Skeletal muscle cell (primary cell): ENCODE data around the gene RBM6.

Experiments
- DNase-seq: peaks from one replicate; pipeline ENCODE4 v3.0.0-alpha.2; 2010; ENCODE audit warnings: low read depth
- H3K4me3 ChIP-seq: 2 replicates; pipeline ENCODE4 v1.5.1; 2011; ENCODE audit warnings: low read depth, mild to moderate bottlenecking, control low read depth, low read length, moderate library complexity

RBM6 gene

GRCh38 chr3:50122661-50123391 lies 182.9 kb downstream of the RBM6 start:
- no peak overlapping the region for H3K4me3 ChIP-seq
- no peak for DNase-seq

GRCh38 chr3:50123394-50124051 lies 183.6 kb downstream of the RBM6 start:
- no peak overlapping the region for H3K4me3 ChIP-seq
- no peak for DNase-seq

DNA sequence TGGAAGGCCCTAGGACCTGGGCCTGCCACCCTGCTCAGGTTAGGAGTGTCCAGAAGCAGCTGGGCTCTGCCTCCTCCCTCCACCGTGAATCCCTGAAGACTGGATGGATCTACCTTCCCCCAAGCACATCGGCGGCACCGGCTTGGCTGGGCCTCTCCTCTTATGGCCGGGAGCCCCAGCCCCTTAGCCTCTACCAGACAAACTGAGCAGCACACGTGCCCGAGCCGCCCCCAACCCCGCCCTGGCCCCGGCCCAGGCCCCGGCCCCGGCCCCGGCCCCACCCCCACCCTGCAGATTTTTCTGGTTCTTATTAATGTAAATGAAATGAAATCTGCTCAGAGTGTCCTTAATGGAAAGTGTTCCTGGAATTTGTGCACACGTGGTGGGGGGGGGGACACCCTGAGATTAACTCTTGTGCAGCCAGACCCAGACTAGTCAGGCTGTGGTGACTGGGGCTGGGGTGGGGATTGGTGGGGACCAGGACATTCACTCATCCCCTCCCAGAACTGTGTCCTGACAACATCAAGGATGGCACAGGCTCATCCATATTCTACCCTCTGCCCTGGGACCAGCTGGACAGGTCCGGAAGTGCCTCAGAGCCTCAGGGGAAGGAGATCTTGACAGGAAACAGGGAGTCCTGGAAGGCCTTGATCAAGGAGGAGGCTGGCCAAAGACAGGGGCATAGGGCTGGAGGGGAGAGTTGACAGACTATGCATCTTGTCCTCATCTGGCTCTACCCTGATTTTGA lies 184.3 kb downstream of the RBM6 start:
- DNase-seq = no peak
- no peak overlapping the region for H3K4me3 ChIP-seq

DNA sequence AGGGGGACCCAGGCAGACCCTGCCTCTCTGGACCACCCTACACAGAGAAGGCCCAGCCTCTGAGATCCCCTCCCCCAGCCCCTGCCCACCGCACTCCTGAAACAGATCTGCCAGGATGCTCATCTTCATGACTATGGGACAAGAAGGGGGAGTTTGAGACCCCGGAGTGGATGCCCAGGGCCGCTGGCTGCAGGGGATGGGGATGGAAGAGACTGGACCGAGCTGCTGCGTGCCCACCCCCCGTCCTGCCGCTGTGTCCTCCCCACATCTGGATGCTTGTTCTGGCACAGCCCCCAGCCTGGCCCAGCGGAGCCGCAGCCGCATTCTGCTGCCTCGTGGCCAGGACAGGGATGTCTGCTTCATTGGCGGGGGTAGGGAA lies 184.8 kb downstream of the RBM6 start:
- H3K4me3 ChIP-seq = no peak overlapping the region
- DNase-seq = no peak

DNA sequence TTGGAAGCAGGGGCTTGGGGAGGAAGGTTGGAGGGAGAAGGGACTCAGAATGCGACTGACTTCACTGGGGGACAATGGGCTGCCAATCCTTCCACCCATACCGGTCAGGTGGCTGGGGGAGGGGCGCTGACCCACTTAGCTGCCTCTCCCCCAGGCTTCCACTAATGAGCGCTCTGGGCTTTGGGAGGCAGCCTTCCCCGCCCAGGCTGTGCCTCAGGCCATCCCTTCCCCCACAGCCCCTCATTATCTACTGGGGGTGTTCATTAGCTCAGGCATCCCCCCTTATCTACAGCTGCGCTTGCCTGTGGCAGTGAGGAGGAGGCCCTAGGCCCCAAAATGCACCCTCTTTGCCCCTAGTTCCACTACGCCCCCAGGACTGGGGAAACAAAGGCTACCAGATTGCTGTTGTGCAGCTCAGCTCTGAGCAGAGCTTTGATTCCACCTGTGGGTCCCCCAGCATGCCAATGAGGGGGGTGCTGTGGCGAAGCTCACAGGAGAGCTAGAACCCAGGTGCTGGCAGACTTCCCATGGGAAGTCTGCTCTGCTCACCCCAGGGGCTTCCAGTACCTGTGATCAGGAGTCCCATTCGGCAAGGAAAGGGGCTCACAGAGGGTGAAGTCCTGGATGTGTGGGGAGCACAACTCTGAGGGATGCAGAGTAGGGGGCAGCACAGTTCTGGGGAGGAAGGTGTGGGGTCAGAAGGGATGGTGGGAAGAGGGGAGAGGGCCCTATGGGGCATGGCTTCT lies 185.8 kb downstream of the RBM6 start:
- H3K4me3 ChIP-seq = no peak overlapping the region
- no peak for DNase-seq

GRCh38 chr3:50126287-50127211 lies 186.6 kb downstream of the RBM6 start:
- H3K4me3 ChIP-seq = no peak overlapping the region
- DNase-seq = no peak
